Natural killer cell (primary cell): ENCODE results near the gene GALNT7. TPM values are rescaled to one million over a fixed set of nuclear protein-coding genes. Genes with fewer than 3 reads are reported as not detected.

Experiments
- ATAC-seq, 3 donors: fragments of 150-1000 bp in 2 of 3; fragments of 200-7000 bp in 1 of 3; cut with Tn5 transposase; 1 replicate in 1 of 3; 2 replicates in 2 of 3; pipeline ENCODE4 v1.10.0; 2021; ENCODE audit warnings: mild to moderate bottlenecking in 2 of 3, moderate library complexity in 2 of 3
- DNase-seq, 2 donors: peaks; one replicate each; pipeline versions ENCODE4 v3.0.0 to v3.0.0-alpha.2; 2013 to 2021; ENCODE audit warnings: mixed read lengths in 1 of 2
- H3K27ac ChIP-seq: one replicate; pipeline ENCODE4 v1.5.1; 2013; ENCODE audit warnings: mild to moderate bottlenecking, low read length
- H3K27me3 ChIP-seq: one replicate; pipeline ENCODE4 v1.6.1; 2013; ENCODE audit warnings: low read length; ENCODE audit not compliant: control insufficient read depth, insufficient read depth
- H3K36me3 ChIP-seq: one replicate; pipeline ENCODE4 v1.6.1; 2013; ENCODE audit warnings: low read length; ENCODE audit not compliant: control insufficient read depth, insufficient read depth
- H3K4me1 ChIP-seq: one replicate; pipeline ENCODE4 v1.6.1; 2013; ENCODE audit warnings: low read length; ENCODE audit not compliant: control insufficient read depth, insufficient read depth
- H3K4me3 ChIP-seq: one replicate; pipeline ENCODE4 v1.5.1; 2013; ENCODE audit warnings: low read length
- H3K9me3 ChIP-seq: one replicate; pipeline ENCODE4 v1.6.1; 2013; ENCODE audit warnings: low read length; ENCODE audit not compliant: control insufficient read depth, insufficient read depth
- H3K27ac Mint-ChIP-seq, 2 donors: one replicate each; pipeline ENCODE4 v1.8.0; 2022; ENCODE audit warnings: mild to moderate bottlenecking in 2 of 2, mixed read lengths in 2 of 2, moderate library complexity in 1 of 2
- H3K27me3 Mint-ChIP-seq, 2 donors: one replicate each; pipeline ENCODE4 v1.8.0; 2022; ENCODE audit warnings: low read depth in 2 of 2, mixed read lengths in 2 of 2
- H3K36me3 Mint-ChIP-seq: one replicate; pipeline ENCODE4 v1.8.0; 2022; ENCODE audit warnings: mixed read lengths
- H3K4me1 Mint-ChIP-seq, 2 donors: one replicate each; pipeline ENCODE4 v1.8.0; 2022; ENCODE audit warnings: mixed read lengths in 2 of 2
- H3K4me3 Mint-ChIP-seq: one replicate; pipeline ENCODE4 v1.8.0; 2022; ENCODE audit warnings: mild to moderate bottlenecking, moderate library complexity, mixed read lengths
- H3K9me3 Mint-ChIP-seq, 2 donors: one replicate each; pipeline ENCODE4 v1.8.0; 2022; ENCODE audit warnings: mixed read lengths in 2 of 2
- WGBS: methylation state at CpG from one replicate; pipeline ENCODE4 v1.1.7; 2013; ENCODE audit warnings: missing lambda C conversion rate; ENCODE audit not compliant: insufficient coverage; 5-methylcytosine and 5-hydroxymethylcytosine counted together
- intact Hi-C: fragments of 100-400 bp; cut with micrococcal nuclease; formaldehyde crosslinking; loops from one replicate; pipeline ENCODE4 v1.14.2; 2022
- total RNA-seq, 4 donors: library from RNA; stranded (reverse); fragments of 120-200 nt in 1 of 4; gene quantifications; one replicate each; pipeline versions ENCODE4 v1.2.3 to v1.2.4, GENCODE V29; 2013 to 2022
- TF ChIP-seq, protein P1 (sequence below): fragments of 200-600 bp; IDR thresholded peaks from one replicate; pipeline ENCODE4 v1.8.0; 2022; ENCODE audit warnings: antibody characterized with exemption

GALNT7 gene
- total RNA-seq, 3 donors from 2014 or later (not counting 1 experiment from before 2014, with no cell fraction given) = 10.9 to 20.8 (median 15.6) TPM

DNA sequence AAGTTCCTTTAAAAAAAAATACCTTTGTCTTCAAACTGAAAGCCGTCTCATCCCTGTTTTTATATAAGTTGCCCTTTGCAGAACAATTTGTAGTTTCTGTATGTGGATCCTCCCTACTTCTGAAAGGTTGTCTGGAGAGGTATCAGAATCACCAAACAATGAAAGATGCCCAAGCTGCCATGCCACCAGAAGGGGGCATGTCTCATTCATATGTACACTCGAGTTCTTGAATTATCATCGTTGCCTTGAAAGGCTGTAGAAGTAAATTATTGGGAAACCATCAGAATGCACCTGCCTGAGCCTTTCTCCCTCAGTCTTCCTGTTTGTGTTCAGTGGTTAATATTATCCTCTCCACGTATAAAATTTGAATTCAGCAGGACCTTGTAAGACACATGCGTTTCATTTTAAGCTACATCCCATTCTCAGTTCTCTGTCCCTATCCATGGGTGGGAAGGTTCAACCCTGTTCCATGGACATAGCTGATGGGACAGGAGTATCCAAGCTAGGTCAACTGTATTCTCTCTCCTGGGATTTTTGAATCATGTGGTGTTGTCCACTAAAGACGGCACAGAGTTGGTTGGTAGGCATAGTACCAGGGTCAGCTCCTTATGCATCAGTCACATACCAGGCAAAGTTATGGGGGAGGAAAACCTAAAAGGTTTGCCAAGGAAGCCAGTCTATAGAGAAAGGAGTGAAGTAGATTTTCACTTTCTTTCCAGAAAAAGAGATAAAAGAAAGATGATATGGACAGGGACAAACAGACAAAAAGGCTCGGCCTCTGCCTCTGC lies 24.0 kb downstream of the GALNT7 start:
- intact Hi-C loops = no loop called here
- Histone ChIP-seq H3K4me1 (no peaks in the 10 kb centered on the region), H3K36me3 (no peaks in the 10 kb centered on the region), H3K27ac (no peak overlapping the region), H3K27me3 (no peaks in the 10 kb centered on the region), H3K4me3 (no peak overlapping the region), H3K9me3 (no peaks in the 10 kb centered on the region)
- peak in 1 of 3 donors; percentile 35 for ATAC-seq
- H3K4me1 Mint-ChIP-seq = peaks cover 32 to 48% of the 10 kb centered on the region in 2 donors
- H3K9me3 Mint-ChIP-seq = no peaks in the 10 kb centered on the region
- no peak overlapping the region for H3K27ac Mint-ChIP-seq
- DNase-seq = peak in 1 of 2 donors; percentile 28
- H3K4me3 Mint-ChIP-seq = no peak overlapping the region
- H3K36me3 Mint-ChIP-seq = no peaks in the 10 kb centered on the region
- TF ChIP-seq, protein P1, sequence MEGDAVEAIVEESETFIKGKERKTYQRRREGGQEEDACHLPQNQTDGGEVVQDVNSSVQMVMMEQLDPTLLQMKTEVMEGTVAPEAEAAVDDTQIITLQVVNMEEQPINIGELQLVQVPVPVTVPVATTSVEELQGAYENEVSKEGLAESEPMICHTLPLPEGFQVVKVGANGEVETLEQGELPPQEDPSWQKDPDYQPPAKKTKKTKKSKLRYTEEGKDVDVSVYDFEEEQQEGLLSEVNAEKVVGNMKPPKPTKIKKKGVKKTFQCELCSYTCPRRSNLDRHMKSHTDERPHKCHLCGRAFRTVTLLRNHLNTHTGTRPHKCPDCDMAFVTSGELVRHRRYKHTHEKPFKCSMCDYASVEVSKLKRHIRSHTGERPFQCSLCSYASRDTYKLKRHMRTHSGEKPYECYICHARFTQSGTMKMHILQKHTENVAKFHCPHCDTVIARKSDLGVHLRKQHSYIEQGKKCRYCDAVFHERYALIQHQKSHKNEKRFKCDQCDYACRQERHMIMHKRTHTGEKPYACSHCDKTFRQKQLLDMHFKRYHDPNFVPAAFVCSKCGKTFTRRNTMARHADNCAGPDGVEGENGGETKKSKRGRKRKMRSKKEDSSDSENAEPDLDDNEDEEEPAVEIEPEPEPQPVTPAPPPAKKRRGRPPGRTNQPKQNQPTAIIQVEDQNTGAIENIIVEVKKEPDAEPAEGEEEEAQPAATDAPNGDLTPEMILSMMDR = no peak
- 63% methylated on average over 7 of the region's 7 CpGs for WGBS
- no peaks in the 10 kb centered on the region for H3K27me3 Mint-ChIP-seq

DNA sequence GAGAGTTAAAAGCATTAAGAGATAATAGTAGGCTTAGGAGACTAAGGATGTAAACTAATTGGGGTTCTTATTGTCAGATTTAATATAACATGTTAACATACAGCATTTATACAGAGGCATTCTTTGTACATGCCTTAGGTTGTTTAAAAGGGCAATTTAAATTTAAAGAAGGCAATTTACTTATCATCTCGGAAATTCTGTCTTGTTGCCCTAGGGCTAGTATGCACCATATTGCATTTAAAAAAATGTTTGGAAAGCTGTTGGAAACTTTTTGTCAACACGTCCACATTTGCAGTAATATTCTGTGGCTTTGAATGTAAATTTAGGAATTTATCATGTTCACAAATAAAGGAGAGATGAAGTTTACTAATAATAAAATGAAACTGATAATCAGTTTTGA lies 25.5 kb downstream of the GALNT7 start:
- peaks cover 32 to 44% of the 10 kb centered on the region in 2 donors for H3K4me1 Mint-ChIP-seq
- no peak for ATAC-seq
- H3K9me3 ChIP-seq = no peaks in the 10 kb centered on the region
- H3K36me3 Mint-ChIP-seq = no peaks in the 10 kb centered on the region
- TF ChIP-seq, protein P1 = no peak
- H3K27ac Mint-ChIP-seq = no peak overlapping the region
- no peak overlapping the region for H3K27ac ChIP-seq
- no peaks in the 10 kb centered on the region for H3K27me3 ChIP-seq
- intact Hi-C loops = no loop called here
- no peak overlapping the region for H3K4me3 Mint-ChIP-seq
- no peaks in the 10 kb centered on the region for H3K4me1 ChIP-seq
- H3K27me3 Mint-ChIP-seq = no peaks in the 10 kb centered on the region
- no peaks in the 10 kb centered on the region for H3K9me3 Mint-ChIP-seq
- H3K4me3 ChIP-seq = no peak overlapping the region
- H3K36me3 ChIP-seq = no peaks in the 10 kb centered on the region
- DNase-seq = no peak
- 95% methylated on average over 2 of the region's 2 CpGs for WGBS

DNA sequence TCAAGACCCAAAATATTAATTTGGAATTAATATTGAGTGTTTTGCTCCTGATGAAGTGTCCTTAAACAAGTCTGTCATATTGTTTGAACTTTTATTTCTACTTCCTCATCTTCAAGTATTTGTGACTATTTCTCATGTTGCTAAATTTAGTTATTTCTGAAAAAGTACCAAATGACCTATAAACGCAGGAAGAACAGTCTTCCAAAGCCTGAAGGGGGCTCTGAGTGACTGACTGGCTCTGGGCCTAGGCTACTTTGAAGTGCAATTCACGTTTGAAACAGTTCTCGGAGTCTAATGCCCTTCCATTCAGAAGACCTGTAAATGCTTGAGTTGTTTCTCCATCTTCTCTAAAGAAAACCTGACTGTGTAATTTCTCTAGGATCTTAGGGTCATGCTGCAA lies 26.5 kb downstream of the GALNT7 start:
- H3K4me1 Mint-ChIP-seq = peaks cover 32 to 39% of the 10 kb centered on the region in 2 donors
- no peaks in the 10 kb centered on the region for H3K9me3 Mint-ChIP-seq
- DNase-seq (no peak), ATAC-seq (no peak)
- Histone ChIP-seq H3K36me3 (no peaks in the 10 kb centered on the region), H3K4me3 (no peak overlapping the region), H3K4me1 (no peaks in the 10 kb centered on the region), H3K27me3 (no peaks in the 10 kb centered on the region), H3K9me3 (no peaks in the 10 kb centered on the region), H3K27ac (no peak overlapping the region)
- intact Hi-C loops = no loop called here
- H3K4me3 Mint-ChIP-seq = no peak overlapping the region
- TF ChIP-seq, protein P1 = no peak
- no peak overlapping the region for H3K27ac Mint-ChIP-seq
- 46% methylated on average over 3 of the region's 3 CpGs for WGBS
- H3K36me3 Mint-ChIP-seq = no peaks in the 10 kb centered on the region
- H3K27me3 Mint-ChIP-seq = no peaks in the 10 kb centered on the region
